CD4-positive, alpha-beta T cell (primary cell): ENCODE measurements around the gene SKA2. TPM values are rescaled to one million over a fixed set of nuclear protein-coding genes. Genes with fewer than 3 reads are reported as not detected.
"Not testable (repeated sequence)": the region's sequence is repeated elsewhere in the genome, so short reads cannot be mapped to it uniquely, and the experiment has no call there.

Experiments used
- ATAC-seq: fragments of 200-7000 bp; cut with Tn5 transposase; one replicate; pipeline ENCODE4 v1.10.0; 2022; ENCODE audit warnings: mild to moderate bottlenecking; ENCODE audit not compliant: poor library complexity
- CTCF ChIA-PET: fragments of 350-600 bp; sonication (Branson Sonifier 250); formaldehyde crosslinking; loops from one replicate; lab custom pipeline; 2021; ENCODE audit warnings: antibody characterized with exemption, inconsistent platforms; lab: Charles Lee
- POLR2A ChIA-PET: fragments of 350-600 bp; sonication (Branson Sonifier 250); formaldehyde crosslinking; loops from one replicate; lab custom pipeline; 2021; ENCODE audit warnings: antibody characterized with exemption, inconsistent platforms; lab: Charles Lee
- DNase-seq, 14 experiments: peaks; one replicate each; pipeline ENCODE4 v3.0.0-alpha.2; 2013 to 2020; ENCODE audit warnings: mixed read lengths in 2 of 14
- H3K27ac ChIP-seq, 2 donors: one replicate each; pipeline versions ENCODE4 v1.5.1 to v1.7.0; 2013; ENCODE audit warnings: low read length in 2 of 2, low read depth in 1 of 2, mild to moderate bottlenecking in 1 of 2
- H3K27me3 ChIP-seq, 2 experiments: 1 replicate in 1 of 2; 2 replicates in 1 of 2; pipeline versions ENCODE4 v1.6.1 to v1.7.0; 2013; ENCODE audit warnings: low read length in 2 of 2, control low read depth in 1 of 2, mild to moderate bottlenecking in 1 of 2, moderate library complexity in 1 of 2; ENCODE audit not compliant: insufficient read depth in 2 of 2, control insufficient read depth in 1 of 2
- H3K36me3 ChIP-seq: one replicate; pipeline ENCODE4 v1.6.1; 2013; ENCODE audit warnings: low read length, control low read depth; ENCODE audit not compliant: insufficient read depth
- H3K4me1 ChIP-seq: one replicate; pipeline ENCODE4 v1.6.1; 2013; ENCODE audit warnings: low read length, control low read depth; ENCODE audit not compliant: insufficient read depth
- H3K4me3 ChIP-seq: one replicate; pipeline ENCODE4 v1.5.1; 2013; ENCODE audit warnings: mild to moderate bottlenecking, low read length, moderate library complexity
- H3K9me3 ChIP-seq, 2 experiments: 1 replicate in 1 of 2; 2 replicates in 1 of 2; pipeline versions ENCODE4 v1.6.1 to v1.7.0; 2013; ENCODE audit warnings: low read length in 2 of 2, mild to moderate bottlenecking in 2 of 2, control low read depth in 1 of 2, moderate library complexity in 1 of 2; ENCODE audit not compliant: control insufficient read depth in 1 of 2, insufficient read depth in 1 of 2
- H3K27ac Mint-ChIP-seq: one replicate; pipeline ENCODE4 v1.8.0; 2020; ENCODE audit warnings: mixed read lengths
- H3K27me3 Mint-ChIP-seq: one replicate; pipeline ENCODE4 v1.8.0; 2021; ENCODE audit warnings: mixed read lengths
- H3K36me3 Mint-ChIP-seq: one replicate; pipeline ENCODE4 v1.8.0; 2021; ENCODE audit warnings: low read depth, mixed read lengths
- H3K4me1 Mint-ChIP-seq: one replicate; pipeline ENCODE4 v1.8.0; 2021; ENCODE audit warnings: low read depth, mixed read lengths
- H3K4me3 Mint-ChIP-seq: one replicate; pipeline ENCODE4 v1.8.0; 2020; ENCODE audit warnings: mild to moderate bottlenecking, mixed read lengths
- H3K9me3 Mint-ChIP-seq: one replicate; pipeline ENCODE4 v1.8.0; 2020; ENCODE audit warnings: mixed read lengths
- CTCF ChIP-seq: fragments of 200-600 bp; IDR thresholded peaks from one replicate; pipeline ENCODE4 v1.8.0; 2022; ENCODE audit warnings: antibody characterized with exemption, mild to moderate bottlenecking
- intact Hi-C, 2 experiments: fragments of 100-400 bp; cut with DNase I in 1 of 2; cut with micrococcal nuclease in 1 of 2; formaldehyde crosslinking; loops; one replicate each; pipeline versions ENCODE4 v1.15.1 to v1.9.0; 2023 to 2025; cut with DNase I, micrococcal nuclease
- total RNA-seq, 174 experiments: library from RNA in 2 of 174; stranded (reverse) in 2 of 174; gene quantifications; one replicate each; pipeline ENCODE4 v1.2.3 and lab custom pipeline; 2021 to 2026

Gene SKA2
- total RNA-seq, 2 experiments from 2014 or later: 5.2 to 7.7 TPM

DNA sequence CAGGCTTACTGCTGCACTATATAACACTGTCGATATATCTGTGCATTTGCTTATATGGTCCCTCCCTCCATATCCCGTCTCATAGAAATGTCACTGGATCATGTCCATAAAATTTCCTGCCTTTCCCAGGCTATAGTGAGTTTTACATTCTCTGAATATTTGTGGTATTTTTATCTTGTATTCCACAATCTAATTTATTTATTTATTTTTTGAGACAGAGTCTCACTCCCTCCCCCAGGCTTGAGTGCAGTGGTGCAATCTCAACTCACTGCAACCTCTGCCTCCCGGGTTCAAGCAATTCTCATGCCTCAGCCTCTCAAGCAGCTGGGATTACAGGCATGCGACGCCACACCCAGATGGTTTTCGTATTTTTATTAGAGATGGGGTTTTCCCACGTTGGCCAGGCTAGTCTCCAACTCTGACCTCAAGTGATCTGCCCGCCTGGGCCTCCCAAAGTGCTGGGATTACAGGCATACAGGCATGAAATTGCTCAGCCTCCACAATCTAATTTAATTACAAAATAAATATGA, 61.2 kb downstream of the SKA2 start:
- Mint-ChIP-seq H3K4me3 (no peak overlapping the region), H3K9me3 (no peaks in the 10 kb centered on the region), H3K36me3 (peaks cover 37% of the 10 kb centered on the region), H3K4me1 (peaks cover 20% of the 10 kb centered on the region), H3K27ac (no peak overlapping the region), H3K27me3 (no peaks in the 10 kb centered on the region)
- no peak for ATAC-seq
- no peak overlapping the region for H3K27ac ChIP-seq
- H3K4me3 ChIP-seq: no peak overlapping the region
- peaks cover 12% of the 10 kb centered on the region for H3K36me3 ChIP-seq
- H3K9me3 ChIP-seq: no peaks in the 10 kb centered on the region
- intact Hi-C loops: no loop called here
- POLR2A ChIA-PET: no interaction called here
- no peak for DNase-seq
- no peak for TF ChIP-seq CTCF
- CTCF ChIA-PET: no interaction called here
- H3K27me3 ChIP-seq: no peaks in the 10 kb centered on the region
- H3K4me1 ChIP-seq: no peaks in the 10 kb centered on the region

- no peak for ATAC-seq
- Histone ChIP-seq H3K27ac (no peak overlapping the region), H3K36me3 (peaks cover 17% of the 10 kb centered on the region), H3K9me3 (no peaks in the 10 kb centered on the region), H3K4me1 (no peaks in the 10 kb centered on the region), H3K4me3 (no peak overlapping the region), H3K27me3 (no peaks in the 10 kb centered on the region)
- Mint-ChIP-seq H3K4me1 (peaks cover 20% of the 10 kb centered on the region), H3K4me3 (no peak overlapping the region), H3K27ac (no peak overlapping the region), H3K36me3 (peaks cover 37% of the 10 kb centered on the region), H3K27me3 (no peaks in the 10 kb centered on the region), H3K9me3 (no peaks in the 10 kb centered on the region)
- no peak for DNase-seq
- ChIA-PET POLR2A (no interaction called here), CTCF (no interaction called here)
- intact Hi-C loops: no loop called here
- TF ChIP-seq CTCF: no peak
These were observed 61.8 kb downstream of the SKA2 start for GRCh38 chr17:59093145-59093701.

GRCh38 chr17:59090593-59090992, 64.4 kb downstream of the SKA2 start:
- POLR2A ChIA-PET: interaction anchor here (1.0 kb wide), 1 partner anchor 16 kb away, joined by 3 read pairs; the partner anchor contains the start of gene TRIM37
- H3K4me3 ChIP-seq, H3K4me3 Mint-ChIP-seq, H3K27me3 Mint-ChIP-seq, H3K27me3 ChIP-seq, H3K9me3 ChIP-seq, H3K9me3 Mint-ChIP-seq, H3K27ac ChIP-seq, H3K4me1 ChIP-seq, ATAC-seq, DNase-seq, H3K27ac Mint-ChIP-seq, intact Hi-C loops: not testable (repeated sequence)
- CTCF ChIA-PET: interaction anchor here (0.6 kb wide), 1 partner anchor 778 kb away, joined by 3 read pairs; no protein-coding TSS in a partner anchor
- H3K36me3 ChIP-seq: peaks cover 28% of the 10 kb centered on the region
- Mint-ChIP-seq H3K36me3 (peaks cover 36% of the 10 kb centered on the region), H3K4me1 (peaks cover 15% of the 10 kb centered on the region)

DNA sequence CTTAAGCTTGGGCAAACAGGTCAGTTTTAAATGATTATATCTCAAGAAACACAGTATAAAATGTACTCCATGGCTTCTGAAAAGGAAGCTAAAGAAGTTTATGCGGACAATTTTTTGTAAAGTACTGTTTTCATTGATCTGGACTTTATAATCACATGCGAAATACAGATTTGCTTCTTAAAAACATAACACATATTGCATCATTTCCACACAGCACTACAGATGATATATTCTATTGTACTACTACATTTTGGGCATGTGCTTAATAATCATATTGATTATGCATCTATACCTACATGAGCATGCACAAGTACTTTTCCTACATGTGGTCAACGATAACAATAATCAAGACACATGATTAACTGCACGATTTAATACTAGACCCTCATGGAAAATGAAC, 70.8 kb downstream of the SKA2 start:
- H3K9me3 ChIP-seq: no peaks in the 10 kb centered on the region
- intact Hi-C loops: no loop called here
- no peak overlapping the region for H3K4me3 ChIP-seq
- Mint-ChIP-seq H3K27me3 (no peaks in the 10 kb centered on the region), H3K36me3 (peaks cover 63% of the 10 kb centered on the region), H3K4me3 (no peak overlapping the region), H3K4me1 (peaks cover 5% of the 10 kb centered on the region), H3K9me3 (no peaks in the 10 kb centered on the region), H3K27ac (no peak overlapping the region)
- no peak overlapping the region for H3K27ac ChIP-seq
- ChIA-PET CTCF (no interaction called here), POLR2A (no interaction called here)
- H3K4me1 ChIP-seq: no peaks in the 10 kb centered on the region
- H3K27me3 ChIP-seq: no peaks in the 10 kb centered on the region
- H3K36me3 ChIP-seq: peaks cover 54% of the 10 kb centered on the region
- DNase-seq (no peak), ATAC-seq (no peak)
- TF ChIP-seq CTCF: no peak
